Suprapubic skin (tissue), 4 donors: ENCODE measurements around the gene OTOG.

Experiments
- CTCF ChIP-seq, 2 donors: fragments of 200-600 bp in 1 of 2; fragments of 450-650 bp in 1 of 2; sonication (generic) in 1 of 2; IDR thresholded peaks; one replicate each; pipeline ENCODE4 v1.5.1; 2016 to 2019; ENCODE audit warnings: antibody characterized with exemption in 2 of 2, mild to moderate bottlenecking in 1 of 2, moderate library complexity in 1 of 2
- POLR2A ChIP-seq, 2 donors: fragments of 450-650 bp; IDR thresholded peaks; one replicate each; pipeline ENCODE4 v1.6.1; 2017; ENCODE audit warnings: antibody characterized with exemption in 2 of 2, mild to moderate bottlenecking in 2 of 2, moderate library complexity in 2 of 2
- POLR2AphosphoS5 ChIP-seq, 3 donors: sonication (generic); formaldehyde crosslinking; IDR thresholded peaks; one replicate each; pipeline ENCODE4 v1.6.1; 2017; ENCODE audit warnings: antibody characterized with exemption in 3 of 3

GRCh38 chr11:17686231-17686980 lies 139.3 kb downstream of the OTOG start:
- no peak for TF ChIP-seq CTCF (IDR thresholded peaks at IDR 0.05)
- no peak for TF ChIP-seq POLR2A (IDR thresholded peaks at IDR 0.05)
- no peak for TF ChIP-seq POLR2AphosphoS5 (IDR thresholded peaks at IDR 0.05)
